HEK293 (cell line): Measurements from ENCODE around the gene ALOXE3.
A peak's percentile ranks its signal among the peaks of the same experiment; 100 is the strongest.

Experiments used
- HOXD13 ChIP-seq: sonication (generic); formaldehyde crosslinking; IDR thresholded peaks from 2 replicates; pipeline ENCODE4 v1.8.0; 2022; ENCODE audit warnings: missing genetic modification reagents, borderline replicate concordance
- MZF1 ChIP-seq: fragments of 450-650 bp; formaldehyde crosslinking; IDR thresholded peaks from 2 replicates; pipeline ENCODE4 v1.5.1; 2017; ENCODE audit warnings: missing biosample characterization, missing genetic modification characterization, borderline replicate concordance
- OSR2 ChIP-seq: fragments of 450-650 bp; formaldehyde crosslinking; IDR thresholded peaks from 2 replicates; pipeline ENCODE4 v1.5.1; 2016; ENCODE audit warnings: missing biosample characterization, missing genetic modification characterization
- OVOL3 ChIP-seq: fragments of 450-650 bp; formaldehyde crosslinking; IDR thresholded peaks from 2 replicates; pipeline ENCODE4 v1.5.1; 2016; ENCODE audit warnings: missing biosample characterization, missing genetic modification characterization
- PRDM2 ChIP-seq: fragments of 450-650 bp; formaldehyde crosslinking; IDR thresholded peaks from 2 replicates; pipeline ENCODE4 v1.5.1; 2016; ENCODE audit warnings: missing biosample characterization, missing genetic modification characterization, borderline replicate concordance
- SCRT2 ChIP-seq: fragments of 450-650 bp; formaldehyde crosslinking; IDR thresholded peaks from 2 replicates; pipeline ENCODE4 v1.5.1; 2016; ENCODE audit warnings: missing biosample characterization, missing genetic modification characterization
- ZBTB7A ChIP-seq: fragments of 450-650 bp; formaldehyde crosslinking; IDR thresholded peaks from 2 replicates; pipeline ENCODE4 v1.5.1; 2016; ENCODE audit warnings: low read depth, missing biosample characterization, missing genetic modification characterization
- ZBTB8A ChIP-seq: fragments of 450-650 bp; formaldehyde crosslinking; IDR thresholded peaks from 2 replicates; pipeline ENCODE4 v1.5.1; 2016; ENCODE audit warnings: missing biosample characterization, missing genetic modification characterization
- ZEB2 ChIP-seq: fragments of 450-650 bp; formaldehyde crosslinking; IDR thresholded peaks from 2 replicates; pipeline ENCODE4 v1.5.1; 2016; ENCODE audit warnings: missing biosample characterization, missing genetic modification characterization
- ZFP3 ChIP-seq: fragments of 450-650 bp; formaldehyde crosslinking; IDR thresholded peaks from 2 replicates; pipeline ENCODE4 v1.5.1; 2016; ENCODE audit warnings: low read depth, missing biosample characterization, missing genetic modification characterization
- ZFP41 ChIP-seq: fragments of 450-650 bp; formaldehyde crosslinking; IDR thresholded peaks from 2 replicates; pipeline ENCODE4 v1.5.1; 2016; ENCODE audit warnings: missing biosample characterization, missing genetic modification characterization, borderline replicate concordance
- ZNF114 ChIP-seq: fragments of 450-650 bp; formaldehyde crosslinking; IDR thresholded peaks from 2 replicates; pipeline ENCODE4 v1.5.0; 2017; ENCODE audit warnings: missing biosample characterization, missing genetic modification characterization
- ZNF132 ChIP-seq: fragments of 450-650 bp; formaldehyde crosslinking; IDR thresholded peaks from 2 replicates; pipeline ENCODE4 v1.5.1; 2017; ENCODE audit warnings: missing biosample characterization, missing genetic modification characterization, borderline replicate concordance
- ZNF140 ChIP-seq: fragments of 450-650 bp; formaldehyde crosslinking; IDR thresholded peaks from 2 replicates; pipeline ENCODE4 v1.5.1; 2016; ENCODE audit warnings: missing biosample characterization, missing genetic modification characterization
- ZNF169 ChIP-seq: fragments of 450-650 bp; formaldehyde crosslinking; IDR thresholded peaks from 2 replicates; pipeline ENCODE4 v1.5.1; 2016; ENCODE audit warnings: missing biosample characterization, missing genetic modification characterization
- ZNF248 ChIP-seq: fragments of 450-650 bp; formaldehyde crosslinking; IDR thresholded peaks from 2 replicates; pipeline ENCODE4 v1.5.1; 2017; ENCODE audit warnings: missing biosample characterization, missing genetic modification characterization
- ZNF266 ChIP-seq: fragments of 450-650 bp; formaldehyde crosslinking; IDR thresholded peaks from 2 replicates; pipeline ENCODE4 v1.5.1; 2016; ENCODE audit warnings: missing biosample characterization, missing genetic modification characterization, low read depth
- ZNF302 ChIP-seq: fragments of 450-650 bp; formaldehyde crosslinking; IDR thresholded peaks from 2 replicates; pipeline ENCODE4 v1.5.1; 2016; ENCODE audit warnings: missing biosample characterization, missing genetic modification characterization, low read depth
- ZNF311 ChIP-seq: fragments of 450-650 bp; formaldehyde crosslinking; IDR thresholded peaks from 2 replicates; pipeline ENCODE4 v1.5.1; 2017; ENCODE audit warnings: missing biosample characterization, missing genetic modification characterization, borderline replicate concordance
- ZNF366 ChIP-seq: fragments of 450-650 bp; formaldehyde crosslinking; conservative IDR thresholded peaks from 2 replicates; pipeline ENCODE4 v1.5.1; 2016; ENCODE audit warnings: missing biosample characterization, missing genetic modification characterization
- ZNF398 ChIP-seq: fragments of 450-650 bp; formaldehyde crosslinking; IDR thresholded peaks from 2 replicates; pipeline ENCODE4 v1.5.1; 2017; ENCODE audit warnings: missing biosample characterization, missing genetic modification characterization
- ZNF416 ChIP-seq: fragments of 450-650 bp; formaldehyde crosslinking; IDR thresholded peaks from 2 replicates; pipeline ENCODE4 v1.5.1; 2016; ENCODE audit warnings: missing biosample characterization, missing genetic modification characterization
- ZNF529 ChIP-seq: fragments of 450-650 bp; formaldehyde crosslinking; IDR thresholded peaks from 2 replicates; pipeline ENCODE4 v1.5.1; 2017; ENCODE audit warnings: missing genetic modification characterization, missing biosample characterization; ENCODE audit not compliant: insufficient replicate concordance
- ZNF530 ChIP-seq: fragments of 450-650 bp; formaldehyde crosslinking; IDR thresholded peaks from 2 replicates; pipeline ENCODE4 v1.5.1; 2016; ENCODE audit warnings: low read depth, missing biosample characterization, missing genetic modification characterization
- ZNF560 ChIP-seq: fragments of 450-650 bp; formaldehyde crosslinking; IDR thresholded peaks from 2 replicates; pipeline ENCODE4 v1.5.1; 2017; ENCODE audit warnings: missing biosample characterization, missing genetic modification characterization, borderline replicate concordance
- ZNF585B ChIP-seq: fragments of 450-650 bp; formaldehyde crosslinking; IDR thresholded peaks from 2 replicates; pipeline ENCODE4 v1.5.1; 2016; ENCODE audit warnings: missing biosample characterization, missing genetic modification characterization
- ZNF626 ChIP-seq: fragments of 450-650 bp; sonication (Bioruptor Pico); formaldehyde crosslinking; IDR thresholded peaks from 2 replicates; pipeline ENCODE4 v1.5.1; 2018; ENCODE audit warnings: missing biosample characterization, missing genetic modification characterization, inconsistent platforms
- ZNF660 ChIP-seq: fragments of 450-650 bp; IDR thresholded peaks from 2 replicates; pipeline ENCODE4 v1.5.1; 2018; ENCODE audit warnings: missing biosample characterization, mild to moderate bottlenecking, missing genetic modification characterization
- ZNF830 ChIP-seq: fragments of 450-650 bp; IDR thresholded peaks from 2 replicates; pipeline ENCODE4 v1.5.0; 2018; ENCODE audit warnings: missing biosample characterization, missing genetic modification characterization, low read depth, mild to moderate bottlenecking, moderate library complexity
- TF ChIP-seq, protein P1 (sequence below): fragments of 450-650 bp; IDR thresholded peaks from 2 replicates; pipeline ENCODE4 v1.5.1; 2018; ENCODE audit warnings: missing biosample characterization, missing genetic modification characterization
- TF ChIP-seq, protein P2 (sequence below): fragments of 450-650 bp; formaldehyde crosslinking; IDR thresholded peaks from 2 replicates; pipeline ENCODE4 v1.5.1; 2017; ENCODE audit warnings: missing biosample characterization, missing genetic modification characterization

ALOXE3 gene

GRCh38 chr17:8125154-8125946, 7.0 kb upstream of the ALOXE3 start (continued):
- no peak for TF ChIP-seq ZNF311 (tag by site-specific recombination)
- no peak for TF ChIP-seq ZNF529 (tag by site-specific recombination)
- TF ChIP-seq ZNF660 (tag by site-specific recombination) = peak; percentile 97
- TF ChIP-seq ZNF830 (tag by site-specific recombination) = no peak
- no peak for TF ChIP-seq ZNF302 (tag by site-specific recombination)
- TF ChIP-seq ZNF266 (tag by site-specific recombination) = no peak
- no peak for TF ChIP-seq ZNF585B
- no peak for TF ChIP-seq ZNF416 (tag by site-specific recombination)
- TF ChIP-seq ZNF140 (tag by site-specific recombination) = no peak
- no peak for TF ChIP-seq ZFP3 (tag by site-specific recombination)
- TF ChIP-seq, protein P1, sequence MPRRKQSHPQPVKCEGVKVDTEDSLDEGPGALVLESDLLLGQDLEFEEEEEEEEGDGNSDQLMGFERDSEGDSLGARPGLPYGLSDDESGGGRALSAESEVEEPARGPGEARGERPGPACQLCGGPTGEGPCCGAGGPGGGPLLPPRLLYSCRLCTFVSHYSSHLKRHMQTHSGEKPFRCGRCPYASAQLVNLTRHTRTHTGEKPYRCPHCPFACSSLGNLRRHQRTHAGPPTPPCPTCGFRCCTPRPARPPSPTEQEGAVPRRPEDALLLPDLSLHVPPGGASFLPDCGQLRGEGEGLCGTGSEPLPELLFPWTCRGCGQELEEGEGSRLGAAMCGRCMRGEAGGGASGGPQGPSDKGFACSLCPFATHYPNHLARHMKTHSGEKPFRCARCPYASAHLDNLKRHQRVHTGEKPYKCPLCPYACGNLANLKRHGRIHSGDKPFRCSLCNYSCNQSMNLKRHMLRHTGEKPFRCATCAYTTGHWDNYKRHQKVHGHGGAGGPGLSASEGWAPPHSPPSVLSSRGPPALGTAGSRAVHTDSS (tag by site-specific recombination) = 0 out of 2 replicates have a peak, but pooled peaks have one; percentile 35
- no peak for TF ChIP-seq ZNF626
- TF ChIP-seq ZNF366 (tag by site-specific recombination) = no peak
- TF ChIP-seq SCRT2 (tag by site-specific recombination) = no peak
- no peak for TF ChIP-seq ZNF398 (tag by site-specific recombination)
- TF ChIP-seq HOXD13 (CRISPR knock-in tag) = no peak
- no peak for TF ChIP-seq ZNF169 (tag by site-specific recombination)
- TF ChIP-seq ZNF114 (tag by site-specific recombination) = no peak
- TF ChIP-seq ZNF530 (tag by site-specific recombination) = no peak
- TF ChIP-seq OVOL3 = peak; percentile 59; the same call in 1 of the 2 replicates
- TF ChIP-seq PRDM2 = no peak
- TF ChIP-seq ZNF132 (tag by site-specific recombination) = no peak
- TF ChIP-seq ZFP41 (tag by site-specific recombination) = no peak
- TF ChIP-seq, protein P2, sequence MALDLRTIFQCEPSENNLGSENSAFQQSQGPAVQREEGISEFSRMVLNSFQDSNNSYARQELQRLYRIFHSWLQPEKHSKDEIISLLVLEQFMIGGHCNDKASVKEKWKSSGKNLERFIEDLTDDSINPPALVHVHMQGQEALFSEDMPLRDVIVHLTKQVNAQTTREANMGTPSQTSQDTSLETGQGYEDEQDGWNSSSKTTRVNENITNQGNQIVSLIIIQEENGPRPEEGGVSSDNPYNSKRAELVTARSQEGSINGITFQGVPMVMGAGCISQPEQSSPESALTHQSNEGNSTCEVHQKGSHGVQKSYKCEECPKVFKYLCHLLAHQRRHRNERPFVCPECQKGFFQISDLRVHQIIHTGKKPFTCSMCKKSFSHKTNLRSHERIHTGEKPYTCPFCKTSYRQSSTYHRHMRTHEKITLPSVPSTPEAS (tag by site-specific recombination) = no peak
- peak; percentile 31; the same call in 1 of the 2 replicates for TF ChIP-seq MZF1
- no peak; the same call in 1 of the 2 replicates for TF ChIP-seq ZEB2 (tag by site-specific recombination)
- TF ChIP-seq ZNF560 (tag by site-specific recombination) = no peak
- peak; percentile 46 for TF ChIP-seq ZBTB8A
- no peak for TF ChIP-seq OSR2
- no peak for TF ChIP-seq ZNF248
- no peak; the same call in 1 of the 2 replicates for TF ChIP-seq ZBTB7A (tag by site-specific recombination)
